Endodermal cell (in vitro differentiated cells): ENCODE data around the gene PPP1R37. TPM values are rescaled to one million over a fixed set of nuclear protein-coding genes. Genes with fewer than 3 reads are reported as not detected.
A peak's percentile ranks its signal among the peaks of the same experiment; 100 is the strongest.

Source experiments
- DNase-seq: peaks from one replicate; pipeline ENCODE4 v3.0.0-alpha.2; 2017
- H3K27ac ChIP-seq: 2 replicates; pipeline ENCODE4 v1.5.1; 2013; ENCODE audit warnings: mild to moderate bottlenecking, low read depth, low read length, moderate library complexity
- H3K27me3 ChIP-seq: 2 replicates; pipeline ENCODE4 v1.6.1; 2013; ENCODE audit warnings: mild to moderate bottlenecking, low read length, moderate library complexity; ENCODE audit not compliant: insufficient read depth, control insufficient read depth, poor library complexity, severe bottlenecking
- H3K36me3 ChIP-seq: 2 replicates; pipeline ENCODE4 v1.7.0; 2013; ENCODE audit warnings: mild to moderate bottlenecking, low read length, moderate library complexity; ENCODE audit not compliant: control insufficient read depth, insufficient read depth
- H3K4me1 ChIP-seq: one replicate; pipeline ENCODE4 v1.7.0; 2013; ENCODE audit warnings: low read length; ENCODE audit not compliant: control insufficient read depth, insufficient read depth
- H3K4me3 ChIP-seq: 2 replicates; pipeline ENCODE4 v1.5.1; 2013; ENCODE audit warnings: mild to moderate bottlenecking, low read length, moderate library complexity
- H3K9ac ChIP-seq: 2 replicates; pipeline ENCODE4 v1.6.1; 2013; ENCODE audit warnings: mild to moderate bottlenecking, low read length, moderate library complexity; ENCODE audit not compliant: poor library complexity, severe bottlenecking; ENCODE audit errors: extremely low read depth
- H3K9me3 ChIP-seq: 2 replicates; pipeline ENCODE4 v1.6.1; 2013; ENCODE audit warnings: mild to moderate bottlenecking, low read length, moderate library complexity; ENCODE audit not compliant: control insufficient read depth
- H3K27ac Mint-ChIP-seq: 2 replicates; pipeline ENCODE4 v1.8.0; 2020; ENCODE audit warnings: mixed read lengths
- H3K27me3 Mint-ChIP-seq: 2 replicates; pipeline ENCODE4 v1.8.0; 2021; ENCODE audit warnings: mild to moderate bottlenecking, mixed read lengths; ENCODE audit not compliant: insufficient read depth
- H3K36me3 Mint-ChIP-seq: 2 replicates; pipeline ENCODE4 v1.8.0; 2020; ENCODE audit warnings: low read depth, mixed read lengths
- H3K4me1 Mint-ChIP-seq: 2 replicates; pipeline ENCODE4 v1.8.0; 2020; ENCODE audit warnings: mixed read lengths
- H3K4me3 Mint-ChIP-seq: 2 replicates; pipeline ENCODE4 v1.8.0; 2020; ENCODE audit warnings: mild to moderate bottlenecking, moderate library complexity, mixed read lengths
- H3K9me3 Mint-ChIP-seq: 2 replicates; pipeline ENCODE4 v1.8.0; 2020; ENCODE audit warnings: mild to moderate bottlenecking, mixed read lengths
- CTCF ChIP-seq: fragments of 200-600 bp; sonication (generic); conservative IDR thresholded peaks from 2 replicates; pipeline ENCODE4 v1.5.0; 2021; ENCODE audit warnings: antibody characterized with exemption, mild to moderate bottlenecking
- WGBS, 2 experiments: methylation state at CpG; one replicate each; pipeline versions ENCODE4 v1.1.5 to v1.1.7; 2013; ENCODE audit warnings: missing lambda C conversion rate in 2 of 2, mixed read lengths in 1 of 2; ENCODE audit not compliant: insufficient coverage in 1 of 2, insufficient read length in 1 of 2; 5-methylcytosine and 5-hydroxymethylcytosine counted together
- total RNA-seq, 2 donors: library from RNA; stranded (reverse); fragmentation: NEBNext Ultra II Directional in 1 of 2; extraction: Animal tissue kit (Norgen Biotek cat#: 25700) in 1 of 2; gene quantifications; 2 replicates in 1 of 2; 3 replicates in 1 of 2; pipeline ENCODE4 v1.2.1, GENCODE V29; 2021

Gene PPP1R37
- total RNA-seq, 2 donors from 2014 or later, result 23.6 to 32.5 TPM

- H3K9me3 Mint-ChIP-seq, result no peaks in the 10 kb centered on the region
- Histone ChIP-seq H3K9me3 (no peaks in the 10 kb centered on the region), H3K36me3 (no peaks in the 10 kb centered on the region), H3K27ac (no peak overlapping the region), H3K27me3 (no peaks in the 10 kb centered on the region), H3K4me3 (no peak overlapping the region), H3K4me1 (no peaks in the 10 kb centered on the region), H3K9ac (no peak overlapping the region)
- no peaks in the 10 kb centered on the region for H3K36me3 Mint-ChIP-seq
- H3K27me3 Mint-ChIP-seq, result peaks cover 7% of the 10 kb centered on the region
- peaks cover 2% of the 10 kb centered on the region for H3K4me1 Mint-ChIP-seq
- no peak overlapping the region for H3K27ac Mint-ChIP-seq
- H3K4me3 Mint-ChIP-seq, result no peak overlapping the region
- 90 to 92% methylated on average over 2 to 15 of the region's 15 CpGs for WGBS, 2 experiments
- no peak for DNase-seq
- TF ChIP-seq CTCF, result no peak
Measured at GRCh38 chr19:45163751-45164460, 70.9 kb downstream of the PPP1R37 start.

- Histone ChIP-seq H3K4me1 (no peaks in the 10 kb centered on the region), H3K4me3 (no peak overlapping the region), H3K27ac (no peak overlapping the region), H3K9ac (no peak overlapping the region), H3K9me3 (no peaks in the 10 kb centered on the region), H3K27me3 (no peaks in the 10 kb centered on the region), H3K36me3 (no peaks in the 10 kb centered on the region)
- H3K27me3 Mint-ChIP-seq, result peaks cover 7% of the 10 kb centered on the region
- DNase-seq, result peak; percentile 96
- H3K36me3 Mint-ChIP-seq, result no peaks in the 10 kb centered on the region
- no peak overlapping the region for H3K27ac Mint-ChIP-seq
- H3K9me3 Mint-ChIP-seq, result no peaks in the 10 kb centered on the region
- peak; percentile 39 for TF ChIP-seq CTCF
- WGBS, 2 experiments, result 68 to 73% methylated on average over 18 to 27 of the region's 27 CpGs
- H3K4me3 Mint-ChIP-seq, result no peak overlapping the region
- H3K4me1 Mint-ChIP-seq, result peaks cover 2% of the 10 kb centered on the region
Measured at GRCh38 chr19:45164577-45165335, 71.8 kb downstream of the PPP1R37 start.

GRCh38 chr19:45166723-45167252 is 73.8 kb downstream of the PPP1R37 start:
- Mint-ChIP-seq H3K27ac (peak overlapping the region; percentile 72), H3K4me3 (no peak overlapping the region), H3K27me3 (no peaks in the 10 kb centered on the region), H3K9me3 (no peaks in the 10 kb centered on the region), H3K4me1 (peaks cover 8% of the 10 kb centered on the region), H3K36me3 (no peaks in the 10 kb centered on the region)
- no peaks in the 10 kb centered on the region for H3K36me3 ChIP-seq
- no peak overlapping the region for H3K4me3 ChIP-seq
- peak overlapping the region; percentile 66 for H3K27ac ChIP-seq
- peak; percentile 64 for DNase-seq
- peaks cover 5% of the 10 kb centered on the region for H3K4me1 ChIP-seq
- no peak for TF ChIP-seq CTCF
- no peaks in the 10 kb centered on the region for H3K27me3 ChIP-seq
- no peaks in the 10 kb centered on the region for H3K9me3 ChIP-seq
- no peak overlapping the region for H3K9ac ChIP-seq
- WGBS, 2 experiments, result 68 to 72% methylated on average over 7 to 14 of the region's 14 CpGs
